H9 (cell line): ENCODE data around the gene SMIM32. TPM values are rescaled to one million over a fixed set of nuclear protein-coding genes. Genes with fewer than 3 reads are reported as not detected.

Experiments used
- DNase-seq: peaks from one replicate; pipeline ENCODE4 v3.0.0-alpha.2; 2017
- H2AFZ ChIP-seq: one replicate; pipeline ENCODE4 v1.6.1; 2013; ENCODE audit warnings: mild to moderate bottlenecking, low read length, control low read depth, moderate library complexity
- H2AK5ac ChIP-seq: 2 replicates; pipeline ENCODE4 v1.6.1; 2013; ENCODE audit warnings: low read length, control low read depth, mixed read lengths; ENCODE audit not compliant: insufficient read length
- H2BK120ac ChIP-seq: one replicate; pipeline ENCODE4 v1.6.1; 2013; ENCODE audit warnings: low read depth, mild to moderate bottlenecking, low read length, control low read depth, inconsistent platforms; ENCODE audit not compliant: poor library complexity, severe bottlenecking
- H2BK12ac ChIP-seq: 2 replicates; pipeline ENCODE4 v1.6.1; 2013; ENCODE audit warnings: low read length, control low read depth, mixed read lengths, low read depth; ENCODE audit not compliant: insufficient read length
- H2BK15ac ChIP-seq: 2 replicates; pipeline ENCODE4 v1.6.1; 2013; ENCODE audit warnings: low read depth, low read length, control low read depth
- H2BK20ac ChIP-seq: one replicate; pipeline ENCODE4 v1.6.1; 2013; ENCODE audit warnings: low read depth, mild to moderate bottlenecking, low read length, control low read depth, inconsistent platforms; ENCODE audit not compliant: poor library complexity, severe bottlenecking
- H2BK5ac ChIP-seq: 2 replicates; pipeline ENCODE4 v1.6.1; 2013; ENCODE audit warnings: low read length, control low read depth, mixed read lengths; ENCODE audit not compliant: insufficient read length
- H3K14ac ChIP-seq: 2 replicates; pipeline ENCODE4 v1.6.1; 2013; ENCODE audit warnings: low read length, control low read depth; ENCODE audit not compliant: insufficient read depth
- H3K18ac ChIP-seq: 2 replicates; pipeline ENCODE4 v1.6.1; 2013; ENCODE audit warnings: low read depth, mild to moderate bottlenecking, mixed read lengths, low read length, control low read depth; ENCODE audit not compliant: insufficient read length
- H3K23ac ChIP-seq: 2 replicates; pipeline ENCODE4 v1.6.1; 2013; ENCODE audit warnings: low read length, control low read depth, mixed read lengths, low read depth; ENCODE audit not compliant: insufficient read length
- H3K23me2 ChIP-seq: 2 replicates; pipeline ENCODE4 v1.6.1; 2013; ENCODE audit warnings: low read depth, mild to moderate bottlenecking, mixed read lengths, low read length, control low read depth; ENCODE audit not compliant: insufficient read length, poor library complexity, severe bottlenecking
- H3K27ac ChIP-seq: 2 replicates; pipeline ENCODE4 v1.5.1; 2013; ENCODE audit warnings: low read length, control low read depth, mixed read lengths, low read depth; ENCODE audit not compliant: insufficient read length
- H3K27me3 ChIP-seq: 2 replicates; pipeline ENCODE4 v1.6.1; 2013; ENCODE audit warnings: low read length, control low read depth, inconsistent platforms; ENCODE audit not compliant: insufficient read depth
- H3K4ac ChIP-seq: 2 replicates; pipeline ENCODE4 v1.6.1; 2013; ENCODE audit warnings: low read depth, mild to moderate bottlenecking, control low read depth, inconsistent platforms, low read length, moderate library complexity
- H3K4me1 ChIP-seq: 2 replicates; pipeline ENCODE4 v1.6.1; 2013; ENCODE audit warnings: low read length, control low read depth, inconsistent platforms; ENCODE audit not compliant: insufficient read depth
- H3K4me2 ChIP-seq: 2 replicates; pipeline ENCODE4 v1.6.1; 2013; ENCODE audit warnings: low read length, control low read depth, mixed read lengths; ENCODE audit not compliant: insufficient read length, insufficient read depth
- H3K56ac ChIP-seq: 2 replicates; pipeline ENCODE4 v1.6.1; 2013; ENCODE audit warnings: low read depth, mild to moderate bottlenecking, mixed read lengths, low read length, control low read depth; ENCODE audit not compliant: insufficient read length
- H3K79me1 ChIP-seq: 2 replicates; pipeline ENCODE4 v1.6.1; 2013; ENCODE audit warnings: low read depth, mild to moderate bottlenecking, moderate library complexity, low read length, control low read depth, inconsistent platforms; ENCODE audit not compliant: insufficient read depth, poor library complexity, severe bottlenecking
- H3K79me2 ChIP-seq: 2 replicates; pipeline ENCODE4 v1.6.1; 2013; ENCODE audit warnings: low read length, control low read depth, inconsistent platforms; ENCODE audit not compliant: insufficient read depth
- H3K9ac ChIP-seq: 2 replicates; pipeline ENCODE4 v1.6.1; 2013; ENCODE audit warnings: low read length, control low read depth, mixed read lengths; ENCODE audit not compliant: insufficient read length; ENCODE audit errors: extremely low read depth
- H3K9me3 ChIP-seq: one replicate; pipeline ENCODE4 v1.6.1; 2013; ENCODE audit warnings: low read depth, low read length, inconsistent platforms; ENCODE audit not compliant: control insufficient read depth
- H3T11ph ChIP-seq: one replicate; pipeline ENCODE4 v1.6.1; 2013; ENCODE audit warnings: mild to moderate bottlenecking, low read length, control low read depth, inconsistent platforms
- H4K20me1 ChIP-seq: one replicate; pipeline ENCODE4 v1.6.1; 2013; ENCODE audit not compliant: control insufficient read depth, insufficient read length, insufficient read depth
- H4K5ac ChIP-seq: 2 replicates; pipeline ENCODE4 v1.6.1; 2013; ENCODE audit warnings: low read depth, mild to moderate bottlenecking, mixed read lengths, low read length, control low read depth; ENCODE audit not compliant: insufficient read length
- H4K8ac ChIP-seq: replicated peaks from 2 replicates; pipeline ENCODE4 v1.6.1; 2013; ENCODE audit warnings: low read length, control low read depth, mixed read lengths, low read depth; ENCODE audit not compliant: insufficient read length
- H4K91ac ChIP-seq: 2 replicates; pipeline ENCODE4 v1.6.1; 2013; ENCODE audit warnings: low read depth, mild to moderate bottlenecking, moderate library complexity, mixed read lengths, low read length, control low read depth; ENCODE audit not compliant: insufficient read length
- H3K27ac Mint-ChIP-seq, 3 experiments: 2 replicates in 2 of 3; 3 replicates in 1 of 3; pipeline ENCODE4 v1.8.0; 2020 to 2021; ENCODE audit warnings: mixed read lengths in 3 of 3, mild to moderate bottlenecking in 1 of 3, moderate library complexity in 1 of 3
- H3K27me3 Mint-ChIP-seq: 2 replicates; pipeline ENCODE4 v1.8.0; 2021; ENCODE audit warnings: low read depth, mild to moderate bottlenecking, moderate library complexity, mixed read lengths
- H3K36me3 Mint-ChIP-seq, 3 experiments: 2 replicates in 2 of 3; 3 replicates in 1 of 3; pipeline ENCODE4 v1.8.0; 2020 to 2021; ENCODE audit warnings: low read depth in 3 of 3, mixed read lengths in 3 of 3; ENCODE audit not compliant: insufficient read depth in 1 of 3
- H3K4me1 Mint-ChIP-seq, 2 experiments: 2 replicates each; pipeline ENCODE4 v1.8.0; 2020; ENCODE audit warnings: mixed read lengths in 2 of 2
- H3K4me3 Mint-ChIP-seq, 2 experiments: 2 replicates in 1 of 2; 3 replicates in 1 of 2; pipeline ENCODE4 v1.8.0; 2020 to 2021; ENCODE audit warnings: mild to moderate bottlenecking in 2 of 2, mixed read lengths in 2 of 2, moderate library complexity in 1 of 2
- H3K9me3 Mint-ChIP-seq, 2 experiments: 2 replicates in 1 of 2; 3 replicates in 1 of 2; pipeline ENCODE4 v1.8.0; 2020; ENCODE audit warnings: mild to moderate bottlenecking in 2 of 2, mixed read lengths in 2 of 2, moderate library complexity in 1 of 2
- WGBS: extraction: QIAGEN DNeasy Blood & Tissue Kit; methylation state at CpG from one replicate; pipeline ENCODE4 v1.1.7; 2013; ENCODE audit warnings: missing lambda C conversion rate, low lambda C conversion rate, mixed read lengths; ENCODE audit not compliant: insufficient read length; ENCODE audit errors: extremely low coverage; 5-methylcytosine and 5-hydroxymethylcytosine counted together
- total RNA-seq: library from RNA; stranded (reverse); gene quantifications from 2 replicates; pipeline ENCODE4 v1.2.1, GENCODE V29; 2021
- TF ChIP-seq, protein P1 (sequence below): fragments of 200-600 bp; sonication (generic); conservative IDR thresholded peaks from 3 replicates; pipeline ENCODE4 v1.8.0; 2021; ENCODE audit warnings: antibody characterized with exemption, mild to moderate bottlenecking

Gene SMIM32
- total RNA-seq, 1 experiment from 2014 or later, result not detected

DNA sequence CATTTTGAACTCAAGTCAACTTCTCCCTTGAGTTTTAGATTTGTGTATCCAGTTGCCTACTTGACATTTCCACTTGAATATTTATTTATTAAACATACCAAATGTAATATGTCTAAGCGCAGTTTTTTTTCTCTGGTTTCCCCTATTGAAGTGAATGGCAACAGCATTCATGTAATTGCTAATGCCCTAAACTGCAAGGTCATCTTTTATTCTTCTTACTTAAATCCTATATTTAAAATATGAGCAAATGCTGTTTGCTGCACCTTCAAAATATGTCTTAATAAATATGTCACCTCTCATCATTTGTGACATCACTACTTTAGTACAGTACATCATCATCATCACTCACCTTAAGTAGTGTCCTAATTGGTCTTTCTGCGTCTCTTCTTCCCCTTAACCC lies 37.9 kb downstream of the SMIM32 start:
- no peaks in the 10 kb centered on the region for H3K9me3 ChIP-seq
- no peaks in the 10 kb centered on the region for H3K4me1 ChIP-seq
- peaks cover 7% of the 10 kb centered on the region for H3K79me1 ChIP-seq
- H2AK5ac ChIP-seq, result no peak overlapping the region
- peaks cover under 1 to 4% of the 10 kb centered on the region in 2 experiments for H3K4me1 Mint-ChIP-seq
- TF ChIP-seq, protein P1, sequence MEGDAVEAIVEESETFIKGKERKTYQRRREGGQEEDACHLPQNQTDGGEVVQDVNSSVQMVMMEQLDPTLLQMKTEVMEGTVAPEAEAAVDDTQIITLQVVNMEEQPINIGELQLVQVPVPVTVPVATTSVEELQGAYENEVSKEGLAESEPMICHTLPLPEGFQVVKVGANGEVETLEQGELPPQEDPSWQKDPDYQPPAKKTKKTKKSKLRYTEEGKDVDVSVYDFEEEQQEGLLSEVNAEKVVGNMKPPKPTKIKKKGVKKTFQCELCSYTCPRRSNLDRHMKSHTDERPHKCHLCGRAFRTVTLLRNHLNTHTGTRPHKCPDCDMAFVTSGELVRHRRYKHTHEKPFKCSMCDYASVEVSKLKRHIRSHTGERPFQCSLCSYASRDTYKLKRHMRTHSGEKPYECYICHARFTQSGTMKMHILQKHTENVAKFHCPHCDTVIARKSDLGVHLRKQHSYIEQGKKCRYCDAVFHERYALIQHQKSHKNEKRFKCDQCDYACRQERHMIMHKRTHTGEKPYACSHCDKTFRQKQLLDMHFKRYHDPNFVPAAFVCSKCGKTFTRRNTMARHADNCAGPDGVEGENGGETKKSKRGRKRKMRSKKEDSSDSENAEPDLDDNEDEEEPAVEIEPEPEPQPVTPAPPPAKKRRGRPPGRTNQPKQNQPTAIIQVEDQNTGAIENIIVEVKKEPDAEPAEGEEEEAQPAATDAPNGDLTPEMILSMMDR, result no peak
- no peak overlapping the region for H3K4me3 Mint-ChIP-seq
- H3T11ph ChIP-seq, result no peak overlapping the region
- DNase-seq, result no peak
- no peaks in the 10 kb centered on the region for H3K27me3 ChIP-seq
- no peak overlapping the region for H3K4me2 ChIP-seq
- H3K27me3 Mint-ChIP-seq, result no peaks in the 10 kb centered on the region
- no peak overlapping the region for H2BK12ac ChIP-seq
- no peak overlapping the region for H3K18ac ChIP-seq
- H2BK15ac ChIP-seq, result no peak overlapping the region
- H4K20me1 ChIP-seq, result no peaks in the 10 kb centered on the region
- peaks cover 3 to 4% of the 10 kb centered on the region in 2 experiments; a peak in 3 of 5 replicates for H3K9me3 Mint-ChIP-seq
- H4K91ac ChIP-seq, result no peak overlapping the region
- no peaks in the 10 kb centered on the region for H3K23me2 ChIP-seq
- H2BK5ac ChIP-seq, result no peak overlapping the region
- H3K9ac ChIP-seq, result no peak overlapping the region
- H3K27ac Mint-ChIP-seq, result no peak overlapping the region
- H3K56ac ChIP-seq, result no peak overlapping the region
- no CpG with 5 or more reads among the region's 2 CpGs for WGBS
- no peak overlapping the region for H3K14ac ChIP-seq
- no peak overlapping the region for H4K5ac ChIP-seq
- no peak overlapping the region for H3K27ac ChIP-seq
- H3K36me3 Mint-ChIP-seq, result peaks cover 37 to 52% (median 51%) of the 10 kb centered on the region in 3 experiments
- no peak overlapping the region for H2BK120ac ChIP-seq
- no peak overlapping the region for H2AFZ ChIP-seq
- H3K4ac ChIP-seq, result no peak overlapping the region
- H4K8ac ChIP-seq, result no peak overlapping the region
- H3K23ac ChIP-seq, result no peak overlapping the region
- H3K79me2 ChIP-seq, result peaks cover 1% of the 10 kb centered on the region; the same call in 1 of the 2 replicates
- no peak overlapping the region for H2BK20ac ChIP-seq
